ENCODE measurements around the gene PPARG.

The PPARG gene

DNA sequence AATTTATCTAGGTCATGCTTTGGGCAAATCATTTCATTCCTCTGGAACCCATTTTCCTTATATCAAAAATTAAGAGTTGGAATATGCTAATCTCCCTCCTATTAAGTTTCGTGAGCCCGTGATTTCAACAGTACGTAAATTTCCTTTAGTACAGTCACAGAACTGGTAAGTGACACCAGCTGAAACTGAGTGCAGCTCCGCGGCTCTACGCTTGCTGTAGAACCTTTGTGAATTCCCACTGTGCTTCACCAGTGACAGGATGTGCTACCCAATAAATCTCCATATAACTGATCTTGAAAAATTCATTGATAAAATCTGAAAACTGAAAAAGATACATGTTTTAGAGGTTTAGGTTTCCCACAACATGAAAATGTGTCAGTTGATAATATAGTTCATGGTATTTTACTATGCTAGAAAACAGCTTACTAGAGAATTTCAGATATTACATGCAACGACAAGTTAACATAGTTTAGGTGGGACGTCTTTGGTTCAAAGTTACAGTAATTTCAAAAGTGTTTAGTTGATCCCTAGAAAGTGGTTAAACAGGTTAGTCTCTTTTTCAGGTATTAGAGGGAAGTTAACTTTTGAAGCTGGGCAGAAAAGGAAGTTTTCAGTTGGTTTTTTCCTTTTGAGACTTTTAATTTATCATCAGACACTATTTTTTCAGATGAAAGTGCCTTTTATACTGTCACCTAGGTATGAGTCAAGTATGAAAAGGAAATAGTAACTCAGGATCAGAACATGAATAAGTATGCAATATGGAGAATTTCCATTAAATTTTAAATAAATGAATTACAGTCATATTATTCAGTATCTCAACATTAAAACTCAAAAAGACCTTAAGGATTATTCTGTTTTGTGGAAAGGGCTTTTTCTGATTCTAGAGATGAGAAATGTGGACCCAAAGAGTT, 57.0 kb downstream of the PPARG start:
- CTCF ChIA-PET, result interaction anchor here (0.7 kb wide), 1 partner anchor 66 kb away, joined by 3 read pairs; no protein-coding TSS in a partner anchor
- TF ChIP-seq, protein P1, sequence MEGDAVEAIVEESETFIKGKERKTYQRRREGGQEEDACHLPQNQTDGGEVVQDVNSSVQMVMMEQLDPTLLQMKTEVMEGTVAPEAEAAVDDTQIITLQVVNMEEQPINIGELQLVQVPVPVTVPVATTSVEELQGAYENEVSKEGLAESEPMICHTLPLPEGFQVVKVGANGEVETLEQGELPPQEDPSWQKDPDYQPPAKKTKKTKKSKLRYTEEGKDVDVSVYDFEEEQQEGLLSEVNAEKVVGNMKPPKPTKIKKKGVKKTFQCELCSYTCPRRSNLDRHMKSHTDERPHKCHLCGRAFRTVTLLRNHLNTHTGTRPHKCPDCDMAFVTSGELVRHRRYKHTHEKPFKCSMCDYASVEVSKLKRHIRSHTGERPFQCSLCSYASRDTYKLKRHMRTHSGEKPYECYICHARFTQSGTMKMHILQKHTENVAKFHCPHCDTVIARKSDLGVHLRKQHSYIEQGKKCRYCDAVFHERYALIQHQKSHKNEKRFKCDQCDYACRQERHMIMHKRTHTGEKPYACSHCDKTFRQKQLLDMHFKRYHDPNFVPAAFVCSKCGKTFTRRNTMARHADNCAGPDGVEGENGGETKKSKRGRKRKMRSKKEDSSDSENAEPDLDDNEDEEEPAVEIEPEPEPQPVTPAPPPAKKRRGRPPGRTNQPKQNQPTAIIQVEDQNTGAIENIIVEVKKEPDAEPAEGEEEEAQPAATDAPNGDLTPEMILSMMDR (conservative IDR thresholded peaks at IDR 0.05; ENCODE audit: low read depth), result no peak
- DNase-seq (ENCODE audit: low spot score), result peak; percentile 12
- POLR2A ChIA-PET (ENCODE audit: low non-redundant PET), result no interaction called here
- H3K27ac ChIP-seq, result no peak overlapping the region

DNA sequence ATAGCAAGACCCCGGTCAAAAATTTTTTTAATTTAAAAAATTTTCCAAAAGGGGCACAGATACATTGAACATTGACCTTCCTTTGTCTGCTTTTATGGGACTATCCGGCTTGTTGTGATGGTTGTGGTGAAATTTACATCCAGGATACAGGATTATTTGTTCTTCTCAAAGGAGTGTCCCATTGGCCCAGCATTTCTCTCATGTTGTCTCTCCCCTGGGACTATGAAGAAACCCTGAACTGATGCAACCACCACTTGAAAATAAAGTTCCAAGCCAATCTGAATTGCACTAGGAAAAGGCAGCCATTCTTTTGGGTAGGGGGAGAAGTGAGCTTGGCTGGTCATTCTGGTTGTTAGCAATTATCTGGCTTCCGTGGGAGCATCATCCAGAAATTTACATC, 58.4 kb downstream of the PPARG start:
- TF ChIP-seq, protein P1 (conservative IDR thresholded peaks at IDR 0.05; ENCODE audit: low read depth), result no peak
- CTCF ChIA-PET, result no interaction called here
- POLR2A ChIA-PET (ENCODE audit: low non-redundant PET), result no interaction called here
- DNase-seq (ENCODE audit: low spot score), result no peak
- no peak overlapping the region for H3K27ac ChIP-seq

DNA sequence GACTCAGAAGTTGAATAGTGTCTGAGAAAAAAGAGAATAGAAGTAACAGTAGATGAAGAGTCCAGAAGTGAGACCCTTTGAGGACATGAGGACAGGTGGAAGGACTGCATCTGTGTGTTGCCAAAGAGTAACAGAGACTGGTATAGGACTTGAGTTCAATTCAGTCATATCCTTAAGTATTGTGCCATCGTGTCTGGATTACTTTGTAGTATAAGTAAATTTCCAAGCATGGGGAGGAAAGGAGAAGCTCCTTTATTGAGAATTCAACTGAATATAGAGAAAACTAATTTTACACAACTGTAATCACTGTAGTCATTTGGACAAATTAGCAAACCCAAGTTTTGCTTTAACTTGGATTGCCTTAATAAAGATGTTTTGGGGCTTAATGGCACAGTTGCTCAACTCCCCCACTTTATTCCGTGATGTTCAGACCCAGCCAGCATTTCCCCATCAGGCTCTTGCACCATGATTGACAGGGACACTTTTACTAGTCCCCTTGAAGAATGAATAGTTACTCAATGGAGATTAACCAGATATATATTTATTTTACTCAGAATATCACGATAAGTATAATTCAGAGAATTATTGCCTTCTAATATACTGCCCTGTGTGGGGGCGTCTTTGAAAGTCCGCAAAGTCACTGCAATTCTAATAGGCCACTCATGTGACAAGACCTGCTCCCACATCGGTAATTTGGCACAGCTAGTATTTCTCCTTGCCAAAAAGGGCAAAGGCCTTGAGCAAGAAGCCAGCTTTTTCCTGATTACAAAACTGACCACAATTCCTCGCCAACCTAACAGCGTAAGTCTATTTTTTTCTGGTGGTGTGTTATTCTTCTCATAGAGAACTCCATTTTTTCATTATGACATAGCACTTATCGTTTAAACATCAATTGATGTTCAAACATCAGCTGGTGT, 61.3 kb downstream of the PPARG start:
- TF ChIP-seq, protein P1 (conservative IDR thresholded peaks at IDR 0.05; ENCODE audit: low read depth), result no peak
- no peak for DNase-seq (ENCODE audit: low spot score)
- no peak overlapping the region for H3K27ac ChIP-seq
- ChIA-PET POLR2A (ENCODE audit: low non-redundant PET) (no interaction called here), CTCF (no interaction called here)

DNA sequence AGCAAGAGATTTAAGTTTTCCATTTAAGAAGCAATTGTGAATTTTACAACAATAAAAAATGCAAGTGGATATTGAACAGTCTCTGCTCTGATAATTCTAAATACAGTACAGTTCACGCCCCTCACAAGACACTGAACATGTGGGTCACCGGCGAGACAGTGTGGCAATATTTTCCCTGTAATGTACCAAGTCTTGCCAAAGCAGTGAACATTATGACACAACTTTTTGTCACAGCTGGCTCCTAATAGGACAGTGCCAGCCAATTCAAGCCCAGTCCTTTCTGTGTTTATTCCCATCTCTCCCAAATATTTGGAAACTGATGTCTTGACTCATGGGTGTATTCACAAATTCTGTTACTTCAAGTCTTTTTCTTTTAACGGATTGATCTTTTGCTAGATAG, 62.3 kb downstream of the PPARG start:
- TF ChIP-seq, protein P1 (conservative IDR thresholded peaks at IDR 0.05; ENCODE audit: low read depth), result no peak
- ChIA-PET CTCF (no interaction called here), POLR2A (ENCODE audit: low non-redundant PET) (no interaction called here)
- no peak overlapping the region for H3K27ac ChIP-seq
- no peak for DNase-seq (ENCODE audit: low spot score)

DNA sequence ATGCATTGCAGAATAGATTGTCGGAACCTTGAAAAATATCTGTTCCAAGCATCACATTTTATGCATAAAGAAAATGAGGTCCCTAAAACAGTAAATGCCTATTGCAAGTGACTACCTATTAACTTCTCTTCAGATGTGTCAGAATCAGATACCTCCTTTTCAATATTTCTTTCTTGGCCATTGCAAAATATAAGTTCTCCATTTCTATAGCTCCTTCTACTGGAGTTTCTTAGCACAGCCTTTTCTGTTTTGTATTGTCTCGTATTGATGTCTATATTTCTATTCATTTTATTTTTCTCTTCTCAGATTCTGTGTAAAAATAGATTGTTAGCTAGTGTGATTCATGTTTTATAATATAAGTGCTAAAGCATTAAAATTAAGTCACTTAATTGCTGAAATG, 63.4 kb downstream of the PPARG start:
- TF ChIP-seq, protein P1 (conservative IDR thresholded peaks at IDR 0.05; ENCODE audit: low read depth), result no peak
- ChIA-PET POLR2A (ENCODE audit: low non-redundant PET) (no interaction called here), CTCF (no interaction called here)
- H3K27ac ChIP-seq, result no peak overlapping the region
- no peak for DNase-seq (ENCODE audit: low spot score)

DNA sequence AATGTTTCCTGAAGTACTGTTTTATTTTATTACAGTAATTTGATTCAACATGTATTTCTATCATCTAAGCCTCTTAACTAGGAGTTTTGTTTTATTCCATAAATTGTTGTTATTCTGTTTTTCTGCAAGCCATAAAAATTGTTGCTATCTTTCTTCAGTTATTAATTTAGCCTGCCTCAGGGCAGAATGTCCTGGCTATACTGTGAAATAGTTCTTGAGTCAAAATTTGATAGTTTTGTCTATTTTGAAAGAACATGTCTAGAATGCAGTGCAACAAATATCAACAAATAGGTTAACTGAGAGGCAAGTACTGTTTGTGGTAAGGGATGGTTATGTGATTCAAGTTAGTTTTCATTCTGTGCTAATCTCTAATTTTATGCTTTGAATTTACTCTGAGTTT, 63.9 kb downstream of the PPARG start:
- TF ChIP-seq, protein P1 (conservative IDR thresholded peaks at IDR 0.05; ENCODE audit: low read depth), result no peak
- ChIA-PET POLR2A (ENCODE audit: low non-redundant PET) (no interaction called here), CTCF (no interaction called here)
- no peak overlapping the region for H3K27ac ChIP-seq
- no peak for DNase-seq (ENCODE audit: low spot score)
